ENCODE results near the gene ZNF473. TPM values are rescaled to one million over a fixed set of nuclear protein-coding genes. Genes with fewer than 3 reads are reported as not detected.

The ZNF473 gene
- total RNA-seq, 1 donor from 2014 or later, result 9.7 TPM

DNA sequence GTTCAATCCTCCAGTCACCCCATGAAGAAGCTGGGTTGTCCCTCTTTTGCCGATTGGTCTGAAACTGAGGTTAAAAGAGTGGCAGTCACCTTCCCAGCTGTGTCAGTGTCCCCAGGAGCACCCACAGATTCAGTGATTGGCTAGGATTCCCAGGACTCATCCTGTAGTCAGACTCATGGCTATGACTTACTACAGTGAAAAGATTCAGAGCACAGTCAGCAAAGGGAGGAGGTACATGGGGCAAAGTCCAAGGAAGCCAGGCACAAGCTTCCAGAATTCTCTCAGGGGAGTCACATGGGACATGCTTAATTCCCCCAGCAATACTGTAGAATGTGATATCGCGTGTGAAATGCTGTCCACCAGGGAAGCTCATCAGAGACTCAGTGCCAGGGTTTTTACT is 14.2 kb downstream of the ZNF473 start:
- TF ChIP-seq EZH2 (IDR thresholded peaks at IDR 0.05; ENCODE audit: insufficient read depth, low read length), result no peak
- TF ChIP-seq, protein P1, sequence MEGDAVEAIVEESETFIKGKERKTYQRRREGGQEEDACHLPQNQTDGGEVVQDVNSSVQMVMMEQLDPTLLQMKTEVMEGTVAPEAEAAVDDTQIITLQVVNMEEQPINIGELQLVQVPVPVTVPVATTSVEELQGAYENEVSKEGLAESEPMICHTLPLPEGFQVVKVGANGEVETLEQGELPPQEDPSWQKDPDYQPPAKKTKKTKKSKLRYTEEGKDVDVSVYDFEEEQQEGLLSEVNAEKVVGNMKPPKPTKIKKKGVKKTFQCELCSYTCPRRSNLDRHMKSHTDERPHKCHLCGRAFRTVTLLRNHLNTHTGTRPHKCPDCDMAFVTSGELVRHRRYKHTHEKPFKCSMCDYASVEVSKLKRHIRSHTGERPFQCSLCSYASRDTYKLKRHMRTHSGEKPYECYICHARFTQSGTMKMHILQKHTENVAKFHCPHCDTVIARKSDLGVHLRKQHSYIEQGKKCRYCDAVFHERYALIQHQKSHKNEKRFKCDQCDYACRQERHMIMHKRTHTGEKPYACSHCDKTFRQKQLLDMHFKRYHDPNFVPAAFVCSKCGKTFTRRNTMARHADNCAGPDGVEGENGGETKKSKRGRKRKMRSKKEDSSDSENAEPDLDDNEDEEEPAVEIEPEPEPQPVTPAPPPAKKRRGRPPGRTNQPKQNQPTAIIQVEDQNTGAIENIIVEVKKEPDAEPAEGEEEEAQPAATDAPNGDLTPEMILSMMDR (IDR thresholded peaks at IDR 0.05; ENCODE audit: insufficient read depth, low read depth, low read length), result no peak
- Histone ChIP-seq H3K79me2 (ENCODE audit: insufficient read depth, low read length) (peaks cover 8% of the 10 kb centered on the region), H3K4me3 (ENCODE audit: insufficient read depth, low read depth, low read length) (no peak overlapping the region), H3K4me1 (ENCODE audit: insufficient read depth, low read length) (no peaks in the 10 kb centered on the region), H3K27me3 (ENCODE audit: insufficient read depth, low read length) (no peaks in the 10 kb centered on the region), H2AFZ (ENCODE audit: low read depth, low read length) (no peak overlapping the region), H4K20me1 (ENCODE audit: insufficient read depth, low read length) (no peaks in the 10 kb centered on the region), H3K9me3 (ENCODE audit: insufficient read depth, low read depth, low read length) (peaks cover 27% of the 10 kb centered on the region), H3K27ac (ENCODE audit: low read depth, low read length) (no peak overlapping the region), H3K36me3 (ENCODE audit: insufficient read depth, low read length) (peaks cover 43% of the 10 kb centered on the region), H3K9ac (ENCODE audit: low read length) (no peak overlapping the region), H3K4me2 (ENCODE audit: low read length) (no peak overlapping the region)
- Mint-ChIP-seq H3K4me3 (ENCODE audit: unreplicated experiment) (no peak overlapping the region), H3K9me3 (ENCODE audit: unreplicated experiment) (peaks cover 22% of the 10 kb centered on the region), H3K27ac (ENCODE audit: unreplicated experiment) (no peak overlapping the region), H3K27me3 (ENCODE audit: low read depth, unreplicated experiment) (no peaks in the 10 kb centered on the region), H3K4me1 (ENCODE audit: low read depth, unreplicated experiment) (no peaks in the 10 kb centered on the region), H3K36me3 (ENCODE audit: low read depth, unreplicated experiment) (peaks cover 66% of the 10 kb centered on the region)
- DNase-seq (ENCODE audit: low read depth) (no peak), FAIRE-seq (no peak)

DNA sequence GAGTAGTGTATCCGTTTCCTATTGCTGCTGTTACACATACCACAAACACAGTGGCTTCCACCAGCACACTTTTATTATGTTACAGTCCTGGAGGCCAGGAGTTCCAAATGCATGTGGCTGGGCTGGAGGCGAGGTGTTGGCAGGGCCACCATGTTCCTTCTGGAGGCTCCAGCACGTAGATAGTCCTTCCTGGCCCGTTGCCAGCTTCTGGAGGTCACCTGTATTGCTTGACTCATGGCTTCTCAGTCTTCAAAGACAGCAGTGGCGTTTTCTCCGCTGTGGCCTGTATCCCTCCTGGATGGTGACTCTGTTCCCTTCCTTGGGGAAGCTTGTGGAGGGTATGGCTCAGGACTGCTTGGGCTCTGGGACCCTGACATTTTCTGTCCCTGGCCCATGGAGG is 15.2 kb downstream of the ZNF473 start:
- Histone ChIP-seq H3K9me3 (ENCODE audit: insufficient read depth, low read depth, low read length) (peaks cover 37% of the 10 kb centered on the region), H2AFZ (ENCODE audit: low read depth, low read length) (no peak overlapping the region), H4K20me1 (ENCODE audit: insufficient read depth, low read length) (no peaks in the 10 kb centered on the region), H3K4me2 (ENCODE audit: low read length) (no peak overlapping the region), H3K27ac (ENCODE audit: low read depth, low read length) (no peak overlapping the region), H3K9ac (ENCODE audit: low read length) (no peak overlapping the region), H3K79me2 (ENCODE audit: insufficient read depth, low read length) (peaks cover 8% of the 10 kb centered on the region), H3K4me3 (ENCODE audit: insufficient read depth, low read depth, low read length) (no peak overlapping the region), H3K27me3 (ENCODE audit: insufficient read depth, low read length) (no peaks in the 10 kb centered on the region), H3K36me3 (ENCODE audit: insufficient read depth, low read length) (peaks cover 53% of the 10 kb centered on the region), H3K4me1 (ENCODE audit: insufficient read depth, low read length) (no peaks in the 10 kb centered on the region)
- DNase-seq (ENCODE audit: low read depth), result no peak
- FAIRE-seq, result no peak
- H3K27ac Mint-ChIP-seq (ENCODE audit: unreplicated experiment), result no peak overlapping the region
- H3K36me3 Mint-ChIP-seq (ENCODE audit: low read depth, unreplicated experiment), result peaks cover 76% of the 10 kb centered on the region
- H3K4me1 Mint-ChIP-seq (ENCODE audit: low read depth, unreplicated experiment), result no peaks in the 10 kb centered on the region
- no peaks in the 10 kb centered on the region for H3K27me3 Mint-ChIP-seq (ENCODE audit: low read depth, unreplicated experiment)
- no peak overlapping the region for H3K4me3 Mint-ChIP-seq (ENCODE audit: unreplicated experiment)
- H3K9me3 Mint-ChIP-seq (ENCODE audit: unreplicated experiment), result peaks cover 32% of the 10 kb centered on the region
- TF ChIP-seq, protein P1 (IDR thresholded peaks at IDR 0.05; ENCODE audit: insufficient read depth, low read depth, low read length), result no peak
- no peak for TF ChIP-seq EZH2 (IDR thresholded peaks at IDR 0.05; ENCODE audit: insufficient read depth, low read length)

DNA sequence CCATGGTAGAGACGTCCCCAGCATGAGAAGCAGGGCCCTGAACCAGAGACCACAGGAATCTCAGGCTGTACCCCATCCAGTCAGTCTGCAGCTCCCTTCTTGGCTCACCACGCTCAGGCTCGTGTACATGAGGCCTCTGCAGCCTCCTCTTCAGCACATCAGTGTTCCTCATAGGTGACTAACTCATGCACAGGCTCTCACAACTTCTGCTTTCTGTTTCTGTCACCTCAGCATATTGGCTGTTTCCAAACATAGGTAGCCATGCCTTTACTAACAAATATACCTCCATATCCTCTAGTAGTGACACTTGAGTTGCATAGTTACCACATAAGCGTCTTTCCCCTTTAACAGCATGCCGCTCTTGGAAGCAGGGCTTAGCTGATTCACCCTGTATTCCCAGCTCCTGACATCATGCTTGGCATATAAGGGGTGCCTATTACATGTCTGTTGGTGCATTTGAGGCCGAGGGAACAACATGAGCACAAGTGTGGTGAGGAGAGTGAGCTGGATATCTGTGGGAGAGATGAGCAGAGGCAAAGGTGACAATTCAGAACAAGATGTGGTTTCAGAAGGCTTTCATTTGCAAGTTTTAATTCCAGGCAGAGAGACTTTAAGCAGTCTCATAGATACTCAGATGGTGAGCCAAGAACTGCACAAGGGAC is 16.7 kb downstream of the ZNF473 start:
- FAIRE-seq, result no peak
- Histone ChIP-seq H4K20me1 (ENCODE audit: insufficient read depth, low read length) (no peaks in the 10 kb centered on the region), H3K9me3 (ENCODE audit: insufficient read depth, low read depth, low read length) (peaks cover 52% of the 10 kb centered on the region), H3K4me3 (ENCODE audit: insufficient read depth, low read depth, low read length) (no peak overlapping the region), H3K36me3 (ENCODE audit: insufficient read depth, low read length) (peaks cover 67% of the 10 kb centered on the region), H3K9ac (ENCODE audit: low read length) (no peak overlapping the region), H3K79me2 (ENCODE audit: insufficient read depth, low read length) (peaks cover 4% of the 10 kb centered on the region), H3K4me1 (ENCODE audit: insufficient read depth, low read length) (no peaks in the 10 kb centered on the region), H2AFZ (ENCODE audit: low read depth, low read length) (no peak overlapping the region), H3K27ac (ENCODE audit: low read depth, low read length) (no peak overlapping the region), H3K4me2 (ENCODE audit: low read length) (no peak overlapping the region), H3K27me3 (ENCODE audit: insufficient read depth, low read length) (no peaks in the 10 kb centered on the region)
- Mint-ChIP-seq H3K4me3 (ENCODE audit: unreplicated experiment) (peak overlapping the region; percentile 63), H3K27me3 (ENCODE audit: low read depth, unreplicated experiment) (no peaks in the 10 kb centered on the region), H3K27ac (ENCODE audit: unreplicated experiment) (no peak overlapping the region), H3K36me3 (ENCODE audit: low read depth, unreplicated experiment) (peaks cover 82% of the 10 kb centered on the region), H3K9me3 (ENCODE audit: unreplicated experiment) (peaks cover 46% of the 10 kb centered on the region), H3K4me1 (ENCODE audit: low read depth, unreplicated experiment) (no peaks in the 10 kb centered on the region)
- TF ChIP-seq, protein P1 (IDR thresholded peaks at IDR 0.05; ENCODE audit: insufficient read depth, low read depth, low read length), result no peak
- TF ChIP-seq EZH2 (IDR thresholded peaks at IDR 0.05; ENCODE audit: insufficient read depth, low read length), result no peak
- DNase-seq (ENCODE audit: low read depth), result no peak
